OCI-M2 (cell line): ENCODE results near the gene SLC10A2.

Source experiments
- DNase-seq: peaks from one replicate; lab custom pipeline; 2025; ENCODE audit not compliant: unreplicated experiment; lab: John Stamatoyannopoulos, UW

Gene SLC10A2

GRCh38 chr13:103055166-103055565 is 11.1 kb downstream of the SLC10A2 start:
- DNase-seq, result no peak

DNA sequence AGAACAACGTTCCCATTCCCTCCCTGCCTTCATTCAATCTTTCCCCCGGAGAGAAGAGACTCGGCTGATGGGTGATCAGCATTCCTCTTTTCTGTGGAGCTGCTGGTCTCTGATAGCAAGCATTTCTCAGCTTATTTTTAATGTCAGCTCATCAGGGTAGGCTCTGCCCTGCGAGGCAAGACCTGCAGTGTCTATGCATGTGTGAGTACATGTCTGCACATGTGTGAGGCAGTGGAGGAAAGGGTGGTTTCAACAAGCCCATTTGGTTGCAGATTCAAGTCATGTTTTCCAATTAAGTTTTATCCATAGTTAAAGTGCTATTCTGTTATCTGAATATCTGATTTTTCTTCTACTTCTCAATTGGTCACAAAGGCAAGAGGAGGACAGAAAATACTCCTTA is 19.5 kb downstream of the SLC10A2 start:
- DNase-seq, result no peak

GRCh38 chr13:103044056-103044455 is 22.2 kb downstream of the SLC10A2 start:
- no peak for DNase-seq

- DNase-seq, result no peak
Observed at GRCh38 chr13:103040006-103040405, 26.2 kb downstream of the SLC10A2 start.

DNA sequence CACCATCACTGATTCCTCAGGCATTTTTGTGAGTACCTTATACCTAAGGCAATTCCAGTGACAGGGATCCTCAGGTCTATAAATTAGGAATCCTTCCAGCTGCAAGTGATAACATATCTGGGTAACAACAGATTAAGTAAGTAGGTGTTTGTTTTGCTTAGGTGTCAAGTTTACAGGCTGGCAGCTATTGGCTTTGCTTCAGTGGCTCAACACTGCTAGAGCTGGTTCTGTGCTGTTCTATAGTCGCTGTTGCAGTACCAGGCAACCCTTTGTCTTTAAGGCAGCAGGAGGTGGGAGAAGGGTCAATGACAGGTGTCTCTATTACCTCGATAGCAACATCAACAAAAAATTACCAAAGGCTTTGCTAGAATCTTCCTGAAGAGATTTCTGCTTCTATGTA is 27.0 kb downstream of the SLC10A2 start:
- no peak for DNase-seq

- DNase-seq, result no peak
Observed at GRCh38 chr13:103036268-103036667, 29.9 kb downstream of the SLC10A2 start.

DNA sequence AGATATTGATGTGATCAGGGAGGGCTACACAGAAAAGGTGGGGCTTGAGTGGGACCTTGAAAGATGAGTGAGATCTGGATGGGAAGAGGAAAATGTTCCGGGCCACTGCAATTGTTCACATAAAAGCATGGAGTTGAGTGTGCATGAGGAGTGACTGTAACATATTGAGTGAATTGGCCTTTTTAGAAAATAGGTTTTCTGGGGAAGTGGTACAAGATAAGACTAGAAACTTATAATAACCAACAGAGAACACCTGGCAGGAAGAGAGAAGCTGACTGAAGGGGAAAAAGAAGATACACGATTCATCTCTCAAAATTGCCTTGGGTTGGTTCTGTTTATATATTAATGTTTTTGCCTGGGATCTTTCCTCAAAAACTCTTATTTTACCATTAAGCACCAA is 32.2 kb downstream of the SLC10A2 start:
- DNase-seq, result no peak

DNA sequence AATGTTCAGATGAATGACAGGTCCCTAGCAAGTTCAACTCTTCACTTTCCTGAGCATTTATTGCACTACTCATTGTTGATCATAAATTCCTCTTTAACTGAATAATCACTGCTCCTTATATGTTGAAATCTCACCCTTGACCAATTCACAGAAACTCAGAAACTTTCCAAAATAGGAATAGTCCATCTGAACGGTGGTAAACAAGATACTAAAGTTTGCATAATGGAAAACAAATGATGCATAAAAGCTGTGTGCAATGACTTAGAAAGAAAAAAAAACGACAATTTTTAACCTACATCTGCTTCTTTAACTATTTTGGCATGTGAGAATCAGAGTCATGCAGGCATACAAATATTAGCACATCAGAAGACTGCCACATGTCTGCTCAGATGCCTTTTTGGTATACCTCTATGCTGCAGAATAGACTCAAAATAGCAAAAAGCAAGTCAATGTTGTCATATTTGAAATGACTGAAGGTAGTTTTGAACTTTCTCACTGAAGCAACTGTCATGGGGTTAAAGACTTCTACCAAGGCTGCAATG is 34.8 kb downstream of the SLC10A2 start:
- no peak for DNase-seq

GRCh38 chr13:103030776-103031175 is 35.4 kb downstream of the SLC10A2 start:
- no peak for DNase-seq

GRCh38 chr13:103029798-103030197 is 36.4 kb downstream of the SLC10A2 start:
- DNase-seq, result no peak

DNA sequence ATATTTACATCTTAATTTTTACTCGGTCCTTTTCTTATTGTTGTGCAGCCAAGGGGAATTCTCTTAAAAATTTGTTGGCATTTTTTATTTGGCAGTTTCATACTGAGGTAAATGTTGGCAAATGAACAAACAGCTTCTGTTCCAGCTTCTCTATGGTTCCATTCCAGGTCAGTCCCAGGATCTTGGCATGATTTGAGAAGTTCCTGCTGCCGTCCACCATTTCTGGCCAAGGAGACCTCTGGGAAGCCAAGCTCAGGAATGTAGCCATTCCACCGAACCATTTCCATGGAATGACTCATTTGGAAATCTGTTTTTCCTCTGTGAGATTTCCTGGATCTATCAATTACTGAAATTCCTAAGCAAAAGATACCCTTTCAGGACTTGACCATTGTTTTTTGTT is 43.9 kb downstream of the SLC10A2 start:
- DNase-seq, result no peak

DNA sequence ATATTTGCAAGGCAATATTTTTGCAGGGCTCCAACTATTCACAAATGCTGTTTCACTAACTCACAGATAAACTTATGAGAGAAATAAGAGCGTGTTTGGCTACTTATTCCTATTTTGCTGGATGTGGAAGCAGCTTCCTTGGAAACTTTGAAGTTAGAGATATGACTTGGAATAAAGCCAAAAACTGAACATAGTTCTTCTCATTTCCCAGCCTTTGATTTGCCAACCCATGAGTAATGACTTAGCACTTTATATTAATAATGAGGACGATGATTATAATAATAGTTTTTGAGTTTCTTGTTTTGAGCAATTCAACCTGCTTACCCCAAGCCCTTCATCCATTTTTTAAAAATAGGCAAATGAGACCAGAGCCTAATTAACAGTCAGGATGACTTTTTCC is 47.7 kb downstream of the SLC10A2 start:
- no peak for DNase-seq

GRCh38 chr13:103012646-103013045 is 53.6 kb downstream of the SLC10A2 start:
- DNase-seq, result no peak

GRCh38 chr13:103009051-103009840 is 57.0 kb downstream of the SLC10A2 start:
- no peak for DNase-seq

GRCh38 chr13:103007427-103007762 is 58.8 kb downstream of the SLC10A2 start:
- DNase-seq, result no peak

- no peak for DNase-seq
Observed at GRCh38 chr13:103006641-103007426, 59.4 kb downstream of the SLC10A2 start.

DNA sequence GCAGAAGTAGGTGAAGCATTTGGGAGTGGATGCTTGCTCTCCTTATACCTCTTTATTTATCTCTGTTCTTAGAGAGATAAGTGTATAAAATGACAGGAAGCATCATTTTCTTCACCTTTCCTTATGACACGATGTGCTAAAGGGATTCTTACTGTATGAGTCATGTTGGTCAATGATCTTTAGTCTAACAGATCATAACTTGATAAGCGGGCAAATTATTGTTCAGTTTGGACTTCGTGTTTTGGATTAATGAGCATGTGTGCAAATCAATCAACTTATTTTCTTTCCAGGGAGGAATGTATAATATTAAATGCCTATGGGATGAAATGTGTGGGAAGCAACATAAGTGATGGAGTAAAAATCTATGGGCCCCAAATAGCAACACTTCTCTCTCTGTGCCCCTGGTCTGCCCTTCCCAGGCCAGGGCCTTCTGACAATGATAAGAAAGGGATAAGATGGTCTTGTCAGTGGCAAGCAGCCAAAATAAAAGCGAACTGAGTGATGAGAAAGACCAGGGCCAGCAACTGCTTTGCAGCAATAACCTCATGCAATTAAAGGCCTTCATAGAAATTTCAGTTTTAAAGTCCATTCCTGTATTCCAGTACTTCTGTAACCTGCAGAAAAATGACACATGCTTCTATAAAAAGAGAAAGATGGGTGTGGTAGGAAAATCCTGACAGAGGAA is 61.4 kb downstream of the SLC10A2 start:
- no peak for DNase-seq

DNA sequence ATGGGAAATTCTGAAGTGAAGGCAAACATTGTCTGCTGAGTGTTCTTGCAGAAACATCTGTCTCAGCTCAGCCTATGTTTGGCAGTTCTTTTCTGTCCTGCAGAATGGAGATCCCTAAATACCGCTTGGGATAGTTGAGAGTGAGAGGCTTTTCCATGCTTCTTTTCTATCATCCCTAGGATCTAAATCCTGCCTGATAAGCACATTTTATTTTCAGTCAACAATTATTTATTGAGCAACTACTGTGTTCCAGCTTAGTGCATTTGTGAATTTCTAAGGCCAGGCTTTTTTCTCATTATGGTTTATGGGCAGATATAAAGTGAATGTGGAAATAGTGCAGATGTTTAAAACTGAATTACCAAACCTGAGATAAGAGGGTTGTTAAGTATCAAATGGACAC is 62.6 kb downstream of the SLC10A2 start:
- DNase-seq, result no peak

GRCh38 chr13:103002279-103002678 is 63.9 kb downstream of the SLC10A2 start:
- no peak for DNase-seq

GRCh38 chr13:103000157-103000556 is 66.1 kb downstream of the SLC10A2 start:
- DNase-seq, result no peak

DNA sequence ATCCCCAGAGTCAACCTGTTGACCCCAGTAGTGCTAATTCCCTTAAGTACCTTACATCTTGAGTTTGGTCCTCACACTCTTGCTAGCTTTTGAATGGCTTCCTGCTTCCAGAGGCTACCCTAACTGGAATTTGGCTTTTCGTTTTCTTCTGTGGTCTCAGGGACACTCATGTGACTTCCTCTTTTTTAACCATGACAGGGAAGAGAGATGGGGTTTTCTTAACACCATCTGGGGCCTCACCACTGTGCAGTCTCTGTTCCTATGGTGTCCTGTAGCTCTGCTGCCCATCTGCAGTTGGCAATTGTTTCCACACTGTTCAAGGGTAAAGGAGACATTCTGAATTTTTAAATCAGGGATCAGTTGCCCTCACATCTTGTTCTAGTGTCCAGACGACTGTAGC is 66.7 kb downstream of the SLC10A2 start:
- DNase-seq, result no peak
